Brain pericyte (primary cell): Measurements from ENCODE around the gene FAM47E.

Experiments
- DNase-seq: peaks from one replicate; pipeline ENCODE4 v3.0.0-alpha.2; 2012; ENCODE audit warnings: low read depth, low spot score

FAM47E gene, protein sequence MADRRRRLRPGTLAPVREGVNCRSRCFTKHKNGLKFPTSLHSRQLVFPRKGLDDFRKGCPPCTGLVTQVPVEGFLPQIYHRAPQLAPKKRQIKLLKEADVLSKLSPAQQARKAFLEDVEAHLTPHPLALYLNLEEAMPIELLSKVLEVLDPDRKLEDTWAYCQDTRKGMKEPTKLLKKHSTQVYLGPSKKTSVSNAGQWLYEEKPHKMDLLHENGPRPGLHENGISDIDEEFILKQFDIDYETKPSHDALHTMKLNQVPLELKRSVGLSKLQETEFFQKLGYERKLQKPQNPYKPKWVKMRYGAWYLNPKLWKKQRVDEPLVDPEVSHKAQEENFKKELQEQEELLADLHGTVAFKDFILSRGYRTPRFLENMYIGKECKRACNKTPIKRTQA

DNA sequence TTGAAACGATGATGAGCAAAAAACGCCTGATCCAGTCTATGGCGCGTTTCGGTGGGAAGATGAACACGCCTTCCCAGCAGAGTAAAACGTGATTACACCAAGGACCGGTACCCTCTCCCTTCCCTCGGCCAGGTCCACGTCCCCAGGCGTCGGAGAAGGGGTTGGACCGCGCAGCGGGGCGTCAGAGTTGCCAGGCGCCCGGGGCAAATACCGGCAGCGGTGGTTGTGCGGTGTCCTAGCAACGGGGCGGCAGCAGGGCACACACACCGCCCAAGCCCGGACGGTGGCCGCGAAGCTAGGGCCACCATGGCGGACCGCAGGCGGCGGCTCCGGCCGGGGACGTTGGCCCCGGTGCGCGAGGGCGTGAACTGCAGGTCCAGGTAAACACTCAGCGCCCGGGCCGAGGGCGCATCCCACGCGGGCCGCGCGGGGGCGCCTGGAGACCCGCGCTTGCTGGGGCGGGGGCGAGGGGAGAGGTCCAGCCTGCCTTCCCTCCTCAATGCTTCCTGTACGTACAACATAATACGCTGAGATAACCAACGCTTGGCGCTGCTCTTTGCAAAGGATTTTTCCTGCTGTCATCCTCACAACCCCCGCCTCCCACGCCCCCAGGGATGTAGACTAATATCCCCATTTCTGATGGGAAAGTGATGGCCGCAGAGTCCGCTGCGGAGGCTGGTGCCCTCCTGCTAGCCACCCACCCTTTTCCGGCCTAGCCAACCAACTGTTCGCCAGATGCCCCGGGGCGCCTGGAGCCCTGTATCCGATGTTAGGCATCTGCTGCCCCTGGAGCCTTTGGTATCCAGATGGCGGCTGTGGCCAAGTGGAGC, at the start of gene FAM47E:
Gene FAM47E (plus strand): TSS at position 281 of the 830 bp plus-strand sequence. CDS start 26 bp downstream, at position 307.
- no peak for DNase-seq

DNA sequence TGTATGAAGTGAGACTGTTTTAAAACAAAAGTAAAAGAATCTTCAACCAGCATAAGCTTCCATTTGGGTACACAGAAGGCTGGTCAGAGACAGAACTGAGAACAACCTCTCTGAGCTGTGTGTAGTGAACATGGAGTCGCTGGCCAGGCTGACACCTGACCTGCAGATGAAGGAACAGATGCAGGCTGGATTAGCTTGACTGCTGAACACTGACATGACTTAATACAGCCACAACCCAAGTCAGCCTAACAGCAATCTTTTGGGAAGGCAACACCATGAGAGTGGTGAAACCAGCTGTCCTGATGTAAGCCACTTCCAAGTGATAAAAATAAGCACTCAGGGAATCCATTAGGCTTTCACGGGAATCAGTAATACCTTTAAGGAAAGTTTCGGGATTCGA, 48.0 kb upstream of the FAM47E start:
- DNase-seq = no peak

DNA sequence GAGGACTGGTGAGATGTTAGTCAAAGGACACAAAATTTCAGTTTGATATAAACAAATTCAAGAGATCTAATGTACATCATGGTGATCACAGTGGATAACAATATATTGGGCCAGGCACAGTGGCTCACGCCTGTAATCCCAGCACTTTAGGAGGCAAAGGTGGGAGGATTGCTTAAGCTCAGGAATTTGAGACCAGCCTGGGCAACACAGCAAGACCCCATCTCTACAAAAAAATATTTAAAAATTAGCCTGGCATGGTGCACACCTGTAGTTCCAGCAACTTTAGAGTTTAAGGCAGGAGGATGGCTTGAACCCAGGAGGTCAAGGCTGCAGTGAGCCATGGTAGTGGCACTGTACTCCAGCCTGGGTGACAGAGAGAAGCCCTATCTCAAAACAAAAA, 46.6 kb upstream of the FAM47E start:
- no peak for DNase-seq

DNA sequence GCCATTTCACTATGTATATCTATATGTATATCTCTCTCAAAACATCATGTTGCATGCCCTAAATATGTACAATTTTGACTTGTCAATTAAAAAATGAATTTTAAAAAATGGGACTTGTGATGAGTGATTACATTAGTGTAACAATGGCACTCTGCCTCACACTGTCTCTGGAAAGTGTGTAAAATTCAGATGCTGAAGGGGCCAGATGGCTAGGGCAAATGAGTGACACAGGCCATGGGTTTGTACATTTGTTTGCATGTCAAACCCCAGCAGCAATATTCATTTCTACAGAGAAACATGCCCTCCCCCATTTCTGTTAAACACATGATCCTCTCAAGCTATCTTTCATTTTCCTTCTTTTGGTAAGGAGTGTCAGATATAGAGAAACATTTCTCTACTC, 46.0 kb upstream of the FAM47E start:
- no peak for DNase-seq

DNA sequence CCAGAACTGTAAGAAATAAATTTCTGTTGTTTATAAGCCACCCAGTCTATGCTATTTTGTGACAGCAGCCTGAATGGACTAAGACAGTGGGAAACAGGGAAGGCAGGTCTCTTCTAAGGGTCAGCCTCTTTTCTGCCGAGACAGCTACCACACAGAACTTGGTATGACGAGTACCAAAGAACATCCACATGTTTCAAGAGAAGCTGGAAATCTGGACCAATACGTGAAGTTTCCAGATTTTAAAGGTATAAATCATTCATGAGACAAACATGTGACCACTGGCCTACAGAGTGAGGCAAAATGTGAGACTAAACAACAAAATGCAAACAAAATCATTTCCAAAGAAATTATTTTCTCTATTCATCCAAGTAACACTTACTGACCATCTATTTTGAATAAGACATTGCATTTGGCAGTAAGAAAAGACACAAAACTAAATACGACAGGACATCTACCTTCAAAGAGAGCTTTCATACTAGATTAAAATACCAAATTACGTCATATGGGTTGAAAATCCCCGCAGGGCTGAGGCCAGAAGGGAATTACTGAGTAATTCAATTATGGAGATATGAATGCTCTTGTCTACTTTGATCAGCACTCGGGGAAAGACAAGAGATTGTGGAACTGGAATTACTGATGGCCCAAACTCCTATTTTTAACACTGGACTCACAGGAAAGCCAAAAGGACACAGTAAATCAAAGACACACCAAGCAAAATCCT, 45.1 kb upstream of the FAM47E start:
- DNase-seq = no peak

DNA sequence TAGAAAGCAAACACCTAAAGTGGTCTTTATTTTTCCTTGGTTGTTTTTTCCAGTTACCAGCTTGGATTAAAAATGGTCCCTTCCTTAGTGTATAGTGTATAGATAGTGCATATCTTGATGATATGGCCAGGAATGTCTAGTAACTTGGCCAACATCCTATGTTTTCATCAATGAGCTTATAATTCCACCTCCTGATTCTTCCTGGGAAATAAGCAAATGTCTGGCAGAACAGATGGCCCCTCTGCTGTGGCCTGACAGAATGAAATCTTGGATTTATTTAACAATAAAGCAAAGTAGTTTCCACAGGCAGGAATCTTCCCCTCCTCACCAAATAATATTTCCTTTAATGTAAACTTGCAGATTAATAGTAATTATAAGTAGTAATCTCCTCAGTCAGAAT, 44.0 kb upstream of the FAM47E start:
- DNase-seq = no peak

DNA sequence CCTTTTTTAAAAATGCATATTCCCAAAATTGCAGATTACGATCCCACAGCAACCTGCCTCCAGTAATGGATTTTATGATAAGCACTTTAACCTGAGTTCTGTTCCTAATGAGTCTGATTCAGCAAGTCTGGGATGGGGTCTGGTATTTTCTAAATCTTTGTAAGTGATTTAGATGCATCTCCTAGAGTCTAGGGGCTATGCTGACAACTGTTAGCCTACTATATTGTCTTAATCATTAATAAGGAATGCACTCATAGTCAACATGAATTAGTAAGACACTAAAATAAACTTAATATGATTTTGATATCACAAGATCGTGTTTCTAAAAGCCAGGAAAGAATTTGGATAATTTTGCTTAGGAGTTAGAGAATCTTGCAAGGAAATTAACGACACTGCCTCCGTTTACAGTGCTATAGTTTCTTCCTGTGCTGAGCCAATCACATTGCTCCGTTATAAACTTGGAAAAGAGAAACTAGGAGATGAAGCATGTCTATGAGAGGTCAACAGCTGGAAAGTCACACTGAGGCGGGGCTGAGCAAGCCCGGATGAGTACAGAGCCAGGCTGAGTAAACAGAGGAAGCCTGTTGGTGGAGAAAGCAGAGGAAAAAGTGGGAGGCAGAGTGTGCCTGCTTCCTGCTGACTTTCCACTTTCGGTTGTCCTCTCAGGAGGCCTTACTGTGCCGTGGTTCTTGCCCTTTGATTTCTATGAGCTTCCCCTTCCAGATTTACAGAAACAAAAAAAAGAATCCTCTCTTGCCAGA, 43.3 kb upstream of the FAM47E start:
- DNase-seq = peak; percentile 74

DNA sequence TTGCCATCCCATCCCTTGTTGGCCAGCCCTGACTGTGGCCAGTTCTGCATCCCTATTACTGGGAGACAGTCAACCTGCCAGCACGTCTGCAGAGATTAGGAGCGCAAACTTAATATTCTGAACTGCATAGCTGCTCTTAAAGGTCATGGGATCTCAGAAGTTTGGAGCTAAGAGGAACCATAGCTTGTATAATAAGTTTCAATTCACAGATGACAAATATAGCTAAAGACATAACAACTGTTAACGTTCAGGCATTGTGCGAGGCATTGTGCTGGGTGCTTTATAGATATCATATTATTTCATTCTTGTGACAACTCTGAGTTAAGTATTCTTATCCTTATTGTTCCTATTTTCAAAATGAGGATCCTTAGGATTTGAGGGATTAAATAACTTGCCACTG, 41.6 kb upstream of the FAM47E start:
- DNase-seq = no peak

DNA sequence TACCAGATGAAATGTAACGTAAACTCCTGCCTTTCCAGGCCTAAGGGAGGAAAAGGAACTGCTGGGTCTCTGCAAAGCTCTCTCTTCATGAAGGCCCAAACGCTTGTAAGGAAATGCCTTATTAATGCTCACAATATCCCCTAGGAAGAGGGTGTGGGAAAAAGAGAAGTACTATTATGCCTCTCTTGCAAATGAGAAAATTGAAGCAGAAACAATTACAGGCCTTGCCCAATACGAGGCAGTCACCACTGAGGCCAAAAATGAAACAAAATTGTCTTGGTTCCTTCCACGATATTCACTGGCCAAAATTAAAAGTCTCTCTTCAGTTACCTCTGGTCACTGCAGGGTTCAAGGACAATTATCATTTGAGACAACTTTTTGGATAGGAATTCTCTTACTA, 41.1 kb upstream of the FAM47E start:
- no peak for DNase-seq

DNA sequence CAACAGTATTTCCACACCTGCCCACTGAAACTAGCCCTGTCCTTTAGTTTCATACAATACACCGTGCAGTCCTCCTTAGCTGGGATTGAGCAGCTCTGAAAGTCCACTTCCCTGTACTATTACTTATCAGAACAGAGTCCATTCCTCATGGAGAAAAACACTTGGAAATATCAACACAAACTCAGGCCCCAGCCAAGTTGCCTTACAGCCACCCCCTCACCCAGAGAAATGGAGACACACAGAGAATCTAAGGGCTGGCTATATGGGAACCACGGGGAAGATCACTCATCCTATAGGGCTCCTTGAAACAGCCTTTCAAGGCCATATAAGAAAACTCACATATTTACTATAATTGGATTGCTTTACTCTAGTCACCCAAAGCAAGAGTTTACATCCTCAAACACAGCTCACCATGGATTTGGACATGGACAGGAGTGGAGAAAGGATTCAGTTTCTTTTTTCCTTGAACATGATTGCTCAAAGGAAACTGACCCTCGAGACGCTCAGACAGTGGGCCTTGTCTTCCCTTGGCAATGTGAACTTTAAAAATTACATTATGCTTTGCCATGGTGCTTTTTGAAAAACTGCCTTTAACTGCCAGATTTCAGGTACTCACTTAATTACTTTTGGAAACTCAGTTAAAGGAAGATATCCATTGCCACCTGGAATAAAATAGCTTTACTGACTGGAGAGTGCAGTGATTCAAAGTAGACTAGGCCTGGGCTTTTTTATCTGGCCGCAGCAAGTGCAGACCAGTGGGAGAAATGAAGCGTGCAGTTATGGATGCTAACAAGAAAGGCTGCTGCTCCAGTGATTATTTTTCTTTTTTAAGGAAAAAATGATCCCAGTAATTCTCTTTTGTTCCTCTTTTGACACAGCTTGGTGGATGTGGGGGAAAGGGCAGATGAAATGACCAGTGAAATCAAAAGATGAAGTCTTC, 39.5 kb upstream of the FAM47E start:
- no peak for DNase-seq

DNA sequence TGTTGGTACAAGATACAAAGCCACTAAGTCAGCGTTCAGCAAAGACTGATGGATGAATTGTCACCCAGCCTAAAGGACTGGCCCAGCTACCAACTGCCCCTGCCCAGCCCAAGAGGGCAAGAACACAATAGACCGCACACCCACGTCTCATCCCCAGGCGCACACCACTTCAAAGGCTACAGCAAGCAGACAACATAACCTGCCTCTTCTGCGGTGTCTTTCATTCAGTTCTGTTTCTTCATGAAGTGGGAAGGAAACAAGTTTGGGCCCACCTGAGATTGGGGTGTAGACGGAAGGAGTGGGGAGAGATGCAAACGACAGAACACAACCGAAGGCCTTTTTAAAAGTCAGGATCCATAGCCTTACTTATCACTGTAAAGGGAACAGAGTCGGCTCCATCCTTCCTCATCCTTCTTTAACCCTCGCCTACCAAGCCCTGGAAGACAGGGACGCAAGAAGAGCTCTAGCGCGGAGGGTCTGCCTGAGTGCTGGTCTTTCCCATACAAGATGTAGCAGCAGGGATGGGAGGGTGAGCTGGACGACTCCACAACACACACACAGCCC, 38.6 kb upstream of the FAM47E start:
- no peak for DNase-seq

DNA sequence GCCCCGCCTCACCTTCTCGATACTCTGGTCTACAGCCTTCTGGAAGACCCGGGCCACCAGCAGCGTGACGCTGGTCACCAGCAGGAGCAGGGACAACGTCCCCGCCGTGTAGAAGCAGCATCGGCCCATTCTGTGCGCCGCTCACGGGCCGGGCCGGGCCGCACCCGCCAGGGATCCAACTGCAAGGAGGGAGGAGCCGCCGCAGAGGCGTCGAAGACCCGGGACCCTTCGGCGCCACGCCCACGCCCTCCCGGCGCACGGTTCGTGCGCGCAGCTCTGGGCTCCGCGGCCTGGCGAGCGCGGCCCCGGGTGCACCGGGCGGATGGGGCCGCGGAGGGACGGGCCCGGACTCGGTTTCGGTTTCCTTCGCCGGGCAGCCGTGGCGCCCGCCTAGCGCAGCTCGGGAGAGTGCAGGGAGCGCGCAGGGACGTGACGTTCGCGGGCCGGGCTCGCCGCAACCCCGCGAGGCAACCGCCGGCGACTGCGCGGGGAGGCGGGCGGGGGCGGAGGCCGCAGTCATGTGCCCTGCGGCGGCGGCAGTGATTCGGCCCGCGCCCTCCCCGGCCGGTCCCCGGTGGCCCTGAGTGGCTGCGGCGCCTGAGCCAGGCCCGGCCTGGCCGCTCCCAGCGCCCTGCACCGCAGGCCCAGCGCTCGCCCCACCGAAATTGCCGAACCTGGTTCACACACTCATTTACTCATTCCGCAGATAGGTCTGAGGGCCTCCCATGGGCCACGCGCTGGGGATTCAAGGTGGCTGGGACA, 37.9 kb upstream of the FAM47E start, which contains the start of gene SCARB2:
Gene SCARB2 (minus strand): TSS at position 410 of the 762 bp plus-strand sequence. CDS start 281 bp downstream, at position 129.
- peak; percentile 39 for DNase-seq

DNA sequence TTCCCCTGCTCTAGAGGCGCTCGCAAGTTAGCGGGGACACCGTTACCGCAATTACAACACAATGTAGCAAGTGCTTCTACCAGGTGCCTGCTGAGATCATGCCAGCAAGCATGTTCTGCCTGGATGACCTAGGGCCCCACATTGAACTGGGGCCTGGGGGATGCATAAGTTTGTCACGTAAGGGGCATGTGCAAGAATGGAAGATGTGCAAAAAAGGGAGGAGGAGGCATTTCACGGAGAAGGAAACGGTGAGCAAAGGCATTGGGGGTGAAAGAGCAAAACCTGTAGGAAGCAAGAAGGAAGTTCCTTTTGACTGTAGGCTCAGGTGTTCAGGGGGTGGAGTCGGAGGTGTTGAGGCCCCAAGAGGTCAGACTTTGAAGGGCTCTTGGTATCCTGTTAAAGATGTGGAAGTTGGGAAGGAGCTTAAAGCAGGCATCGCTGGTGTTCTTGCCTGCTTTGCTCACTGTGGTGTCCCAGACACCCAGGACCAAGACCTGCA, 37.3 kb upstream of the FAM47E start:
- DNase-seq = no peak

DNA sequence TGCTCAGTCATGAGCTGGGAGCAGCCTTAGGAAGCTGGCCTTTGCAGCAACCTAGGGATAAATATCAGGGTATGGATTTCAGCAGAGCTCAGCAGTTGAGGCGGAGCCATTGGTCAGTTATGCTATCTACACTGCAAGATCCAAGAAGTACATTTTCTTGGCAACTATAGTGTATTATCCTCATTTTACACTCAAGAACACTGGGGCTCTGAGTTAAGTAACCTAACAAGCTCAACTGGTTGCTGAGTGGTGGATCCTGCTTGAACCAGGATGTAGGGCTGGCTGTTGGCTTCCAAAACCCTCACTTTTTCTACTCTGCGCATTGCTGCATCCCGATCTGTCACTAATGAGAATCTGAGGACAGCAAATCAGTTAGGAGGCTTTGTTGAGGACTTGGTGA, 36.4 kb upstream of the FAM47E start:
- DNase-seq = no peak

DNA sequence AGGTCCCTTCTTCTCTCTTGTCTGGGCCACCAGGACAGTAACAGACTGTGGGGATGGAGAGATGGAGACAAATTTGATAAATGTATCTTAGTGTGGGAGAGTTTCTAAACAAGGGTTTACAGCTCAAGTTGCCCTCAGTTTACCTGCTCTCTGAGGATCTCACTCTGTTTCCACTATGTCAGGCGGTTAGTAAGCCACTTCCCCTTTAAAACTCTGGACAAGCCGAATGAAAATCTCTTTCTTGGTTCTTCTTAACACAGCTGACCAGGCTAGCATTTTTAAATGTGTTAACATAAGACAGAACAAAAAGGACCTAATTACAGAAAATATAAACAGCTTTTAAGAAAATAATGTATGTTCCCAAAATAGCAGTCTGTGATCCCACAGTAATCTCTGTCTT, 35.0 kb upstream of the FAM47E start:
- no peak for DNase-seq

DNA sequence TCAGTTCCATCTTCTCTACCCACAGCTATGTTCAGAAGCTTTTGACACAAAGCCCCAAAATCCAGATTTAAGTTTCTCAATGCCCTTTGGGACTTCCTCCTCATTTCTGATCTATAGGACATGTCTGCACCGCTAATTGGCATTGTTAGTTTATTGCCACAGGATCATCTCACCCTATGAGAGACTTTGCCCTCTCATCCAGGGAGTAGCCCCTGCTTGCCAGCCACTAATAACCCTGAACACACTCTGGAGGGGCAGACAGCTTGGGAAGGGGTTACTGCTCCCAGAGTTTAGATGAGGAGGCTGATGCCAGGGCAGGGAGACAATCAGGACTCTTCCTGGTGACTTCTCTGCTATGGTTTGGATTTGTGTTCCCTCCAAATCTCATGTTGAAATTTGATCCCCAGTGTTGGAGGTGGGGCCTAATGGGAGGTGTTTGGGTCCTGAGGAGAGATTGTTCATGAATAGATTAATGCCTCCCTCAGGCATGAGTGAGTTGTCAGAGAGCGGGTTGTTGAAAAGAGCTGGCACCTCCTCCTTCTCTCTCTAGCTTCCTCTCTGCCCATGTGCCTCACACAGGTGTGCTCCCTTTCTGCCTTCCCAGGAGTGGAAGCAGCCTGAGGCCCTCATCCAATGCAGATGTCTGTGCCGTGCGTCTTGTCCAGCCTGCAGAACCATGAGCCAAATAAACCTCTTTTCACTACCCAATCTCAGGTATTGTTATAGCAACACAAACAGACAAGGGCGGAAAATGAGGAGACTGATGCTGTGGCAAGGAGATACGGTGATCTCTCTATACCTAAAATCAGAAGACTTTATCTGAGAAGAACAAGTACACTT, 34.3 kb upstream of the FAM47E start:
- DNase-seq = no peak

DNA sequence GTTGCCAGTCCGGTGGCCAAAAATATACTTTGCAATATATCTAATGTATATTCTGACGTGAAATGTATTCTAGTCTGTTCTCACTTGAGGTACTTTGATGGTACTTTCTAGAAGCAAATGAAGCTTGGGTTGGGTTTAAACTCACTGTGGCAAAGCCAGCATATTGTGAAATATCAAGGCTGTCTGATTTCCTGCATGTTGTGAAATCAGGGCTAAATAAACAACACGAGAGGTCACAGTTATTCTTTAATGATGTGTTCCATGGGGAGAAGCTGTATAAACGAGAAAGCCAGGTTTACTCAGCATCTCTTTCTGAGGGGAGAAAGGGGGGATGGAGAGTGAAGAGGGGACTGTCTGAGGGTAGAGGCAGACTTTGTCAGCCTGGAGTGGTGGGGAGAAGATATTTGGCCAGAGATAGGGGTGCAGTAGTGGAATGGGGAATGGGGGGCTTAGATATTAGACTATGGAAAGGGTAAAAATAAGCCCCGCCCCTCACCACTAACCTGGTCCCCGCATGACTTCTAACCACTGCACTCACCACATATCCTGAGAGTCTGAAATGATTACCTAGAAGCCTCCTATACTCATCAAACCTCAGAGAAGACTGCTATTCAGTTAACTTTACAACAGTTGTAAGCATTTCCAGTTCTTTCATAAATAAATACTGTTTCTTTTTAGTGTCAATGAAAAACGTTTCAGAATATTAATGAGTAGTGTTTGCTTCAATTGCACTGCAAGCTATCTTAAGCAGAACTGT, 32.0 kb upstream of the FAM47E start:
- DNase-seq = no peak
